Heart left ventricle (tissue), 16 donors: ENCODE results near the gene HOTAIR. TPM values are rescaled to one million over a fixed set of nuclear protein-coding genes. Genes with fewer than 3 reads are reported as not detected.
A peak's percentile ranks its signal among the peaks of the same experiment; 100 is the strongest.

Source experiments
- ATAC-seq, 4 donors: fragments of 200-7000 bp; cut with Tn5 transposase; one replicate each; pipeline ENCODE4 v1.9.1; 2020 to 2022; ENCODE audit warnings: moderate library complexity in 4 of 4, mild to moderate bottlenecking in 3 of 4, moderate number of reproducible peaks in 1 of 4
- DNase-seq, 5 donors: peaks; one replicate each; pipeline ENCODE4 v3.0.0-alpha.2; 2020
- H3K27ac ChIP-seq, 12 donors: fragments of 200-600 bp; sonication (generic) in 4 of 12; one replicate each; pipeline versions ENCODE4 v1.5.0 to v1.8.0; 2016 to 2022; ENCODE audit warnings: mild to moderate bottlenecking in 2 of 12
- H3K27me3 ChIP-seq, 9 donors: fragments of 200-600 bp; sonication (generic) in 2 of 9; one replicate each; pipeline versions ENCODE4 v1.5.1 to v1.8.0; 2016 to 2022; ENCODE audit warnings: mild to moderate bottlenecking in 3 of 9
- H3K36me3 ChIP-seq, 9 donors: fragments of 200-600 bp; sonication (generic) in 2 of 9; one replicate each; pipeline versions ENCODE4 v1.5.0 to v1.8.0; 2018 to 2022; ENCODE audit warnings: mild to moderate bottlenecking in 2 of 9
- H3K4me1 ChIP-seq, 12 donors: fragments of 200-600 bp; sonication (generic) in 4 of 12; one replicate each; pipeline versions ENCODE4 v1.5.0 to v1.8.0; 2016 to 2022; ENCODE audit warnings: mild to moderate bottlenecking in 3 of 12
- H3K4me3 ChIP-seq, 12 donors: fragments of 200-600 bp; sonication (generic) in 4 of 12; one replicate each; pipeline versions ENCODE4 v1.5.0 to v1.8.0; 2017 to 2022; ENCODE audit warnings: mild to moderate bottlenecking in 9 of 12, moderate library complexity in 4 of 12
- H3K9me3 ChIP-seq, 12 donors: fragments of 200-600 bp; sonication (generic) in 4 of 12; one replicate each; pipeline versions ENCODE4 v1.5.0 to v1.8.0; 2016 to 2022; ENCODE audit warnings: mild to moderate bottlenecking in 1 of 12
- CTCF ChIP-seq, 12 donors: fragments of 200-600 bp; sonication (generic) in 4 of 12; IDR thresholded peaks; one replicate each; pipeline versions ENCODE4 v1.5.0 to v1.8.0; 2018 to 2022; ENCODE audit warnings: antibody characterized with exemption in 12 of 12, mild to moderate bottlenecking in 5 of 12
- POLR2A ChIP-seq, 2 donors: fragments of 450-650 bp; IDR thresholded peaks; one replicate each; pipeline ENCODE4 v1.6.1; 2017; ENCODE audit warnings: antibody characterized with exemption in 2 of 2, mild to moderate bottlenecking in 2 of 2, moderate library complexity in 2 of 2
- WGBS, 4 donors: extraction: QIAGEN DNeasy Blood & Tissue Kit in 2 of 4; methylation state at CpG; one replicate each; pipeline versions ENCODE4 v1.1.5 to v1.1.7; 2013 to 2018; 5-methylcytosine and 5-hydroxymethylcytosine counted together
- intact Hi-C, 10 donors: fragments of 100-400 bp; cut with DNase I; formaldehyde crosslinking; loops; one replicate each; pipeline versions ENCODE4 v1.11.1 to v1.14.2; 2022
- polyA plus RNA-seq, 2 donors: library from polyadenylated mRNA; stranded (reverse); fragments of 200-250 nt; gene quantifications; one replicate each; pipeline ENCODE4 v1.2.3, GENCODE V29; 2013
- total RNA-seq, 9 donors: library from RNA; depleted of rRNA in 2 of 9; stranded (reverse); fragments of >200 nt in 2 of 9; fragmentation: NEBNext Ultra II Directional in 3 of 9; extraction: Animal tissue kit (Norgen Biotek cat#: 25700) in 3 of 9; gene quantifications; one replicate each; pipeline versions ENCODE4 v1.1.0 to v1.2.4, GENCODE V29; 2016 to 2023
- donor health status: ischemic (EF 13 %, LVEDD 7.1; RV severe dilation, severe dysfunction).
- donor health status: healthy with polysubstance abuse.
- donor health status: DM: no; HTN: yes; CAD: no.
- donor health status: DM: no; HTN: no; CAD: no.
- donor health status: ischemic (EF 25% LVEDD 6.9; RV normal size, moderate dysfunction).
- donor health status: ischemic (EF 25% LVEDD 5.7; RV mildly dilated, moderate dysfunction).
- donor health status: healthy.
- donor health status: DM: yes; HTN: yes; CAD: no.
- donor health status: ischemic (EF 35%, LVEDD 5.7; RV mildly dilated, moderate dysfunction).
- donor health status: nonischemic (EF 11% LVEDD 7.7; RV severe dilation, severe dysfunction).
- donor health status: DM: yes; HTN: yes; CAD: no.
- donor health status: PGD.
- donor health status: ischemic (EF 29% LVEDD 5.4; RV normal size, mild dysfunction).
- donor health status: nonischemic (EF 23%, LVEDD 6.1; RV moderate dilation, normal function).

HOTAIR gene
- total and polyA plus RNA-seq, 11 donors = not detected

- DNase-seq (no peak), ATAC-seq (no peak)
- Histone ChIP-seq H3K27ac (no peak overlapping the region), H3K4me3 (no peak overlapping the region), H3K27me3 (peaks cover 80 to 100% (median 99%) of the 10 kb centered on the region in 9 donors), H3K36me3 (no peaks in the 10 kb centered on the region), H3K9me3 (no peaks in the 10 kb centered on the region), H3K4me1 (peaks cover 0 to 40% (median 22%) of the 10 kb centered on the region in 12 donors)
- intact Hi-C loops = no loop called here
- 18 to 26% (median 24%) methylated on average over 7 of the region's 7 CpGs for WGBS, 4 donors
- no peak for TF ChIP-seq POLR2A (IDR thresholded peaks at IDR 0.05)
Measured at GRCh38 chr12:53992377-53992889, 17.7 kb upstream of the HOTAIR start.

- no peak overlapping the region for H3K27ac ChIP-seq
- 1 to 3% (median 3%) methylated on average over 6 to 8 of the region's 8 CpGs for WGBS, 4 donors
- no peak for TF ChIP-seq POLR2A (IDR thresholded peaks at IDR 0.05)
- TF ChIP-seq CTCF (IDR thresholded peaks at IDR 0.05) = no peak
- intact Hi-C loops = no loop called here
- DNase-seq (no peak), ATAC-seq (no peak)
- no peaks in the 10 kb centered on the region for H3K36me3 ChIP-seq
- no peak overlapping the region for H3K4me3 ChIP-seq
- peaks cover 77 to 100% (median 99%) of the 10 kb centered on the region in 9 donors for H3K27me3 ChIP-seq
- no peaks in the 10 kb centered on the region for H3K9me3 ChIP-seq
- H3K4me1 ChIP-seq = peaks cover 0 to 37% (median 23%) of the 10 kb centered on the region in 12 donors
Measured at GRCh38 chr12:53991077-53991460, 16.3 kb upstream of the HOTAIR start.

- H3K4me1 ChIP-seq = peaks cover 0 to 37% (median 24%) of the 10 kb centered on the region in 12 donors
- TF ChIP-seq POLR2A (IDR thresholded peaks at IDR 0.05) = no peak
- TF ChIP-seq CTCF (IDR thresholded peaks at IDR 0.05) = no peak
- peaks cover 78 to 100% (median 99%) of the 10 kb centered on the region in 9 donors for H3K27me3 ChIP-seq
- H3K27ac ChIP-seq = no peak overlapping the region
- H3K4me3 ChIP-seq = no peak overlapping the region
- H3K36me3 ChIP-seq = no peaks in the 10 kb centered on the region
- 4 to 8% (median 6%) methylated on average over 26 to 27 of the region's 27 CpGs for WGBS, 4 donors
- peak in 1 of 5 donors; percentile 10 for DNase-seq
- H3K9me3 ChIP-seq = no peaks in the 10 kb centered on the region
- no peak for ATAC-seq
- intact Hi-C loops = no loop called here
Measured at GRCh38 chr12:53990311-53991076, 15.7 kb upstream of the HOTAIR start.

GRCh38 chr12:53989227-53990113 lies 14.7 kb upstream of the HOTAIR start:
- TF ChIP-seq POLR2A (IDR thresholded peaks at IDR 0.05) (no peak), CTCF (IDR thresholded peaks at IDR 0.05) (peak in 4 of 12 donors; percentile 16 to 30 (median 26))
- peaks cover 0 to 35% (median 19%) of the 10 kb centered on the region in 12 donors for H3K4me1 ChIP-seq
- H3K4me3 ChIP-seq = no peak overlapping the region
- ATAC-seq = no peak
- 5% methylated on average over 28 of the region's 28 CpGs for WGBS, 4 donors
- no peaks in the 10 kb centered on the region for H3K9me3 ChIP-seq
- no peaks in the 10 kb centered on the region for H3K36me3 ChIP-seq
- peaks cover 74 to 100% (median 97%) of the 10 kb centered on the region in 9 donors for H3K27me3 ChIP-seq
- intact Hi-C loops = loop anchor here in 1 of 10 donors (5.0 kb wide), 1 partner anchor 212 kb away; no protein-coding TSS in a partner anchor
- no peak overlapping the region for H3K27ac ChIP-seq
- peak in 1 of 5 donors; percentile 24 for DNase-seq
